Measurements from ENCODE around the gene RAVER2. TPM values are rescaled to one million over a fixed set of nuclear protein-coding genes. Genes with fewer than 3 reads are reported as not detected.

Gene RAVER2
- total RNA-seq, 5 donors from 2014 or later (not counting 1 experiment from before 2014, with no cell fraction given): 0.76 to 2.2 (median 1.4) TPM

GRCh38 chr1:64754173-64754572 lies 9.3 kb downstream of the RAVER2 start:
- Mint-ChIP-seq H3K36me3 (peaks cover 4% of the 10 kb centered on the region), H3K27me3 (no peaks in the 10 kb centered on the region), H3K4me3 (no peak overlapping the region), H3K9me3 (peaks cover 0 to 6% (median 0%) of the 10 kb centered on the region in 3 donors), H3K4me1 (no peaks in the 10 kb centered on the region), H3K27ac (no peak overlapping the region)
- no peaks in the 10 kb centered on the region for H3K4me1 ChIP-seq (ENCODE audit: control insufficient read depth in 1 of 2, extremely low read depth in 1 of 2, insufficient read depth in 2 of 2, low read length in 2 of 2)
- ChIA-PET CTCF (interaction anchor here in 1 of 2 donors (0.5 to 0.7 kb wide), 3 partner anchors 19 to 494 kb away, joined by 3 read pairs; no protein-coding TSS in a partner anchor), POLR2A (no interaction called here)
- no peak overlapping the region for H3K27ac ChIP-seq (ENCODE audit: low read length)
- no peaks in the 10 kb centered on the region for H3K27me3 ChIP-seq (replicated peaks in 1 of 2; ENCODE audit: control insufficient read depth in 2 of 2, extremely low read depth in 1 of 2, insufficient read depth in 2 of 2, low read length in 1 of 2)
- no peak overlapping the region for H3K4me3 ChIP-seq (ENCODE audit: control insufficient read depth in 1 of 2, extremely low read depth in 1 of 2, low read length in 1 of 2)
- DNase-seq: no peak
- H3K36me3 ChIP-seq (ENCODE audit: control insufficient read depth in 2 of 2, extremely low read depth in 1 of 2, insufficient read depth in 1 of 2, low read length in 1 of 2): no peaks in the 10 kb centered on the region
- no peaks in the 10 kb centered on the region for H3K9me3 ChIP-seq
- WGBS (ENCODE audit: insufficient coverage): no CpG with 5 or more reads among the region's 3 CpGs
- no peak for ATAC-seq (replicated peaks in 1 of 4)

GRCh38 chr1:64755361-64755760 lies 10.5 kb downstream of the RAVER2 start:
- no peak overlapping the region for H3K27ac Mint-ChIP-seq
- ATAC-seq (replicated peaks in 1 of 4): no peak
- H3K4me1 ChIP-seq (ENCODE audit: control insufficient read depth in 1 of 2, extremely low read depth in 1 of 2, insufficient read depth in 2 of 2, low read length in 2 of 2): no peaks in the 10 kb centered on the region

GRCh38 chr1:64756770-64757169 lies 11.9 kb downstream of the RAVER2 start:
- POLR2A ChIA-PET: no interaction called here
- CTCF ChIA-PET: no interaction called here
- no peaks in the 10 kb centered on the region for H3K9me3 ChIP-seq
- H3K36me3 ChIP-seq (ENCODE audit: control insufficient read depth in 2 of 2, extremely low read depth in 1 of 2, insufficient read depth in 1 of 2, low read length in 1 of 2): no peaks in the 10 kb centered on the region
- no peaks in the 10 kb centered on the region for H3K27me3 ChIP-seq (replicated peaks in 1 of 2; ENCODE audit: control insufficient read depth in 2 of 2, extremely low read depth in 1 of 2, insufficient read depth in 2 of 2, low read length in 1 of 2)
- H3K4me1 Mint-ChIP-seq: no peaks in the 10 kb centered on the region
- WGBS (ENCODE audit: insufficient coverage): no CpG with 5 or more reads among the region's 1 CpG
- no peak overlapping the region for H3K4me3 ChIP-seq (ENCODE audit: control insufficient read depth in 1 of 2, extremely low read depth in 1 of 2, low read length in 1 of 2)
- H3K27me3 Mint-ChIP-seq: no peaks in the 10 kb centered on the region
- no peak overlapping the region for H3K27ac ChIP-seq (ENCODE audit: low read length)
- ATAC-seq (replicated peaks in 1 of 4) (no peak), DNase-seq (no peak)
- no peak overlapping the region for H3K27ac Mint-ChIP-seq
- peaks cover 0 to 6% (median 0%) of the 10 kb centered on the region in 3 donors for H3K9me3 Mint-ChIP-seq
- H3K36me3 Mint-ChIP-seq: peaks cover 4% of the 10 kb centered on the region
- no peaks in the 10 kb centered on the region for H3K4me1 ChIP-seq (ENCODE audit: control insufficient read depth in 1 of 2, extremely low read depth in 1 of 2, insufficient read depth in 2 of 2, low read length in 2 of 2)
- H3K4me3 Mint-ChIP-seq: no peak overlapping the region

More at GRCh38 chr1:64755361-64755760, 10.5 kb downstream of the RAVER2 start:
- DNase-seq: no peak
- CTCF ChIA-PET: no interaction called here
- Mint-ChIP-seq H3K9me3 (peaks cover 0 to 6% (median 0%) of the 10 kb centered on the region in 3 donors), H3K4me3 (no peak overlapping the region), H3K4me1 (no peaks in the 10 kb centered on the region), H3K27me3 (no peaks in the 10 kb centered on the region), H3K36me3 (peaks cover 4% of the 10 kb centered on the region)
- Histone ChIP-seq H3K36me3 (ENCODE audit: control insufficient read depth in 2 of 2, extremely low read depth in 1 of 2, insufficient read depth in 1 of 2, low read length in 1 of 2) (no peaks in the 10 kb centered on the region), H3K27ac (ENCODE audit: low read length) (no peak overlapping the region), H3K4me3 (ENCODE audit: control insufficient read depth in 1 of 2, extremely low read depth in 1 of 2, low read length in 1 of 2) (no peak overlapping the region), H3K9me3 (no peaks in the 10 kb centered on the region), H3K27me3 (replicated peaks in 1 of 2; ENCODE audit: control insufficient read depth in 2 of 2, extremely low read depth in 1 of 2, insufficient read depth in 2 of 2, low read length in 1 of 2) (no peaks in the 10 kb centered on the region)
- POLR2A ChIA-PET: interaction anchor here in 1 of 2 donors (1.0 kb wide), 1 partner anchor 10 kb away, joined by 5 read pairs; no protein-coding TSS in a partner anchor
- WGBS (ENCODE audit: insufficient coverage): 67% methylated on average over 1 of the region's 2 CpGs

GRCh38 chr1:64757213-64757612 lies 12.3 kb downstream of the RAVER2 start:
- WGBS (ENCODE audit: insufficient coverage): no CpG with 5 or more reads among the region's 1 CpG
- ATAC-seq (replicated peaks in 1 of 4): no peak
- ChIA-PET CTCF (no interaction called here), POLR2A (no interaction called here)
- H3K4me3 Mint-ChIP-seq: no peak overlapping the region
- no peaks in the 10 kb centered on the region for H3K36me3 ChIP-seq (ENCODE audit: control insufficient read depth in 2 of 2, extremely low read depth in 1 of 2, insufficient read depth in 1 of 2, low read length in 1 of 2)
- peaks cover 0 to 6% (median 0%) of the 10 kb centered on the region in 3 donors for H3K9me3 Mint-ChIP-seq
- no peaks in the 10 kb centered on the region for H3K4me1 Mint-ChIP-seq
- H3K27me3 ChIP-seq (replicated peaks in 1 of 2; ENCODE audit: control insufficient read depth in 2 of 2, extremely low read depth in 1 of 2, insufficient read depth in 2 of 2, low read length in 1 of 2): no peaks in the 10 kb centered on the region
- no peaks in the 10 kb centered on the region for H3K27me3 Mint-ChIP-seq
- no peak for DNase-seq
- H3K9me3 ChIP-seq: no peaks in the 10 kb centered on the region
- H3K36me3 Mint-ChIP-seq: peaks cover 4% of the 10 kb centered on the region
- H3K27ac ChIP-seq (ENCODE audit: low read length): no peak overlapping the region
- H3K27ac Mint-ChIP-seq: no peak overlapping the region
- H3K4me3 ChIP-seq (ENCODE audit: control insufficient read depth in 1 of 2, extremely low read depth in 1 of 2, low read length in 1 of 2): no peak overlapping the region
- no peaks in the 10 kb centered on the region for H3K4me1 ChIP-seq (ENCODE audit: control insufficient read depth in 1 of 2, extremely low read depth in 1 of 2, insufficient read depth in 2 of 2, low read length in 2 of 2)

- DNase-seq (no peak), ATAC-seq (replicated peaks in 1 of 4) (no peak)
- peaks cover 4% of the 10 kb centered on the region for H3K36me3 Mint-ChIP-seq
- Histone ChIP-seq H3K4me1 (ENCODE audit: control insufficient read depth in 1 of 2, extremely low read depth in 1 of 2, insufficient read depth in 2 of 2, low read length in 2 of 2) (no peaks in the 10 kb centered on the region), H3K27me3 (replicated peaks in 1 of 2; ENCODE audit: control insufficient read depth in 2 of 2, extremely low read depth in 1 of 2, insufficient read depth in 2 of 2, low read length in 1 of 2) (no peaks in the 10 kb centered on the region), H3K4me3 (ENCODE audit: control insufficient read depth in 1 of 2, extremely low read depth in 1 of 2, low read length in 1 of 2) (no peak overlapping the region), H3K9me3 (no peaks in the 10 kb centered on the region), H3K36me3 (ENCODE audit: control insufficient read depth in 2 of 2, extremely low read depth in 1 of 2, insufficient read depth in 1 of 2, low read length in 1 of 2) (no peaks in the 10 kb centered on the region), H3K27ac (ENCODE audit: low read length) (no peak overlapping the region)
- H3K9me3 Mint-ChIP-seq: peaks cover 0 to 6% (median 0%) of the 10 kb centered on the region in 3 donors
- WGBS (ENCODE audit: insufficient coverage): no CpG with 5 or more reads among the region's 3 CpGs
- no peaks in the 10 kb centered on the region for H3K27me3 Mint-ChIP-seq
- H3K4me3 Mint-ChIP-seq: no peak overlapping the region
- POLR2A ChIA-PET: no interaction called here
- no peaks in the 10 kb centered on the region for H3K4me1 Mint-ChIP-seq
- CTCF ChIA-PET: interaction anchor here in 1 of 2 donors (0.7 kb wide), 1 partner anchor 36 kb away, joined by 3 read pairs; no protein-coding TSS in a partner anchor
- no peak overlapping the region for H3K27ac Mint-ChIP-seq
Measured at GRCh38 chr1:64758233-64758632, 13.4 kb downstream of the RAVER2 start.

GRCh38 chr1:64759968-64760367 lies 15.1 kb downstream of the RAVER2 start:
- Histone ChIP-seq H3K27me3 (replicated peaks in 1 of 2; ENCODE audit: control insufficient read depth in 2 of 2, extremely low read depth in 1 of 2, insufficient read depth in 2 of 2, low read length in 1 of 2) (no peaks in the 10 kb centered on the region), H3K36me3 (ENCODE audit: control insufficient read depth in 2 of 2, extremely low read depth in 1 of 2, insufficient read depth in 1 of 2, low read length in 1 of 2) (no peaks in the 10 kb centered on the region), H3K4me1 (ENCODE audit: control insufficient read depth in 1 of 2, extremely low read depth in 1 of 2, insufficient read depth in 2 of 2, low read length in 2 of 2) (no peaks in the 10 kb centered on the region), H3K4me3 (ENCODE audit: control insufficient read depth in 1 of 2, extremely low read depth in 1 of 2, low read length in 1 of 2) (no peak overlapping the region), H3K9me3 (no peaks in the 10 kb centered on the region), H3K27ac (ENCODE audit: low read length) (no peak overlapping the region)
- Mint-ChIP-seq H3K36me3 (peaks cover 4% of the 10 kb centered on the region), H3K27ac (no peak overlapping the region), H3K4me1 (no peaks in the 10 kb centered on the region), H3K27me3 (no peaks in the 10 kb centered on the region), H3K9me3 (peaks cover 0 to 6% (median 0%) of the 10 kb centered on the region in 3 donors), H3K4me3 (no peak overlapping the region)
- DNase-seq (no peak), ATAC-seq (replicated peaks in 1 of 4) (no peak)
- ChIA-PET CTCF (interaction anchor here in 1 of 2 donors (0.6 kb wide), 1 partner anchor 22 kb away, joined by 5 read pairs; no protein-coding TSS in a partner anchor), POLR2A (no interaction called here)
- WGBS (ENCODE audit: insufficient coverage): no CpG with 5 or more reads among the region's 1 CpG

Data from T-cell (primary cell).